Hippocampal formation (tissue), 2 donors: ENCODE results near the gene TH.
A peak's percentile ranks its signal among the peaks of the same experiment; 100 is the strongest.

Experiments used
- DNase-seq, 2 donors: peaks; one replicate each; lab custom pipeline; 2025; lab: John Stamatoyannopoulos, UW

The TH gene

DNA sequence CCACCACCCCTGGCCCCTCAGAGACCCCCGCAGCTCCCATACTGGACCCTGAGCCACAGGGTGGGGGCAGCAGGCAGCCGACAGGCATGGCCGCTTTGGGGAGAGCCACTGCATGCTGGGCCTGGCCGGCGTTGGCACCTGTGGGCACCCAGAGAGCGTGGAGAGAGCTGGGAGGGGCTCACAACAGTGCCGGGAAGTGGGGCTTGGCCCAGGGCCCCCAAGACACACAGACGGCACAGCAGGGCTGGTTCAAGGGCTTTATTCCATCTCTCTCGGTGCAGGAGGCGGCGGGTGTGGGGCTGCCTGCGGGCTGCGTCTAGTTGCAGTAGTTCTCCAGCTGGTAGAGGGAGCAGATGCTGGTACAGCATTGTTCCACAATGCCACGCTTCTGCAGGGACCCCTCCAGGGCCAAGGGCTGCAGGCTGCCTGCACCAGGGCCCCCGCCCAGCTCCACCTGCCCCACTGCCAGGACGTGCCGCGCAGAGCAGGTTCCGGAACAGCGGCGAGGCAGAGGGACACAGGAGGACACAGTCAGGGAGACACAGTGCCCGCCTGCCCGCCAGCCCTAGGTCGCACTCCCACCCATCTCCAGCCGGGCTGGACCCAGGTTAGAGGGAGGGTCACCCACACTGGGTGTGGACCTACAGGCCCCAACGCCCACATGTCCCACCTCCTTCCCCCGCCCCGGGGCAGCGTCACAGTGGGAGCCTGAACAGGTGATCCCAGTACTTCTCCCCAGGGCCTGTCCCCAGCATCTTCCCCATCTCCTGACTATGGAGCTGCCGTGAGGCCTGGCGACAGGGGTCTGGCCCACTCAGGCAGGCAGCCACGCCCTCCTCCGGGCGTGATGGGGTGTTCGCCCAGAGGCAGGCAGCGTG lies 11.8 kb downstream of the TH start:
- DNase-seq = no peak

DNA sequence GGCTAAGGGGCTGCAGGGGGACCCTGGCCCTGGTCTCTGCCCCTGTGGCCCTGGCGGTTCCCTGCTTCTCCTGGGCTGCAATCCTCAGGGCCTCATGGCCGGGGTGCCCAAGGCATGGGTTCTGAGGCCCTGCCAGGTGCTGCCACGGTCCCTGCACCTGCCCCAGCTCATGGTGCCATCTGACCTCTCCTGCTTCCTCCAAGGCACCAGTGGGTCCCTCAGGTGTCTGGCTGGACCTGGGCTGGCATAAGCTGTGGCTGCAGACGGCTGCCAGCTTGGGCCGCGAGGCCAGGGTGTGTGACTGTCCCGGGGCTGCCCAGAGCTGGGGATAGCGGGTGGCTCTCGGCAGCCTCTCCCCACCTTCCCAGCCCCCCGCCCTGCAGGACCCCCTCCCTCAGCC lies 12.6 kb downstream of the TH start:
- no peak for DNase-seq

DNA sequence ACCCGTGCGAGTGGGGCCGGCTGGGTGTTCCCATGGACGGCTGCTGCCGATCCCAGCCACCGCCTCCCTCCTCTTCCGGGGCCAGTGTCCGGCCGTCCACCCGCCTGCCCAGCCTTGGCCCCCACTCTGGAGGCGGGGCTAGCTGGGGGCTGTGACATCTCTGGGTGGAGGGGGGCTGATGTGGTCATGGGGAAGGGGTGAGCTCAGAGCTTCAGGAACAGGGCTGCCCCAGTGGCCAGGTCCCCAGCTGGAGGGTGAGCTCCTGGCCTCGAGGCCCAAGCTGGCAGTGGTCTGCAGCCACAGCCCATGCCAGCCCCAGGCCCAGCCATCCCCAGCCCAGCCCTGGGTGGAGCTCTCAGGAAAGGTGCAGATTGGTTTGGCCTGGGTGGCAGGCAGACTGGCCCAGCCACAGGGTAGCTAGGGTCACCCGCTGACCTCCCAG lies 13.3 kb downstream of the TH start:
- no peak for DNase-seq

DNA sequence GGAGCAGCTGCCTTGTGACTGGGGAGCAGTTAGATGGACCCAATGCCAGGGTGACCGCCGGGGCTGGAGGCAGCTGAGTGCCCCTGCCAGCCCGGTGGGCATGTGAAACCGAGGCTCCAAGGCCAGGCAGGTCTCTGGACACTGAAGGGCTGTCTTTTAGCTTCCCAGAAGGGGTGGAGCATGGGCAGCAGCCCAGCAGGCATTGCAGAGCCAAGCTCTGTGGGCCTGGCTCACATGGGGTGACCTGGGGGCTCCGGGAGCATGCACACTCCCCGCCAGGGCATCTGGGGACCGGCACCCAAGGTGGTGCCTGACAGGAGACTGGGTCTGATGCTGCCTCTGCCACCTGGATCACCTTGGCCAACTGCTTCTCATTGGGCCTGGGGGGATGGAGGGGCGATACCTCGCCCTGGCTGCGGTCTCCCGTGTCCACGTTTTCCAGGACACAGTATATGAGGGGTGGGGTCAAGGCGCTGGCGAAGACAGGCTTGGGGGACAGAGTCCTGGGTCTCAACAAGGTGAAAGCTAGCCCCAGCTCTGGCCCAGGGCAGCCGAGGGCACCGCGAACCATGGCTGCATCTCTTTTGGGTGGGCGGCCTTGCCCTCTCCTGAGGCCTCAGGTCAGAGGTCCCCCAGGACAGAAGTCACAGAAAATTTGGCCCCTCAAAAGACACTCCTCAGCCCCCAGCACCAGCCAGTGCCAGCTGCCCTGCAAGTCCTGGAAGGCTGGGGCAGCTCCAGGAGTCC lies 14.1 kb downstream of the TH start:
- no peak for DNase-seq

DNA sequence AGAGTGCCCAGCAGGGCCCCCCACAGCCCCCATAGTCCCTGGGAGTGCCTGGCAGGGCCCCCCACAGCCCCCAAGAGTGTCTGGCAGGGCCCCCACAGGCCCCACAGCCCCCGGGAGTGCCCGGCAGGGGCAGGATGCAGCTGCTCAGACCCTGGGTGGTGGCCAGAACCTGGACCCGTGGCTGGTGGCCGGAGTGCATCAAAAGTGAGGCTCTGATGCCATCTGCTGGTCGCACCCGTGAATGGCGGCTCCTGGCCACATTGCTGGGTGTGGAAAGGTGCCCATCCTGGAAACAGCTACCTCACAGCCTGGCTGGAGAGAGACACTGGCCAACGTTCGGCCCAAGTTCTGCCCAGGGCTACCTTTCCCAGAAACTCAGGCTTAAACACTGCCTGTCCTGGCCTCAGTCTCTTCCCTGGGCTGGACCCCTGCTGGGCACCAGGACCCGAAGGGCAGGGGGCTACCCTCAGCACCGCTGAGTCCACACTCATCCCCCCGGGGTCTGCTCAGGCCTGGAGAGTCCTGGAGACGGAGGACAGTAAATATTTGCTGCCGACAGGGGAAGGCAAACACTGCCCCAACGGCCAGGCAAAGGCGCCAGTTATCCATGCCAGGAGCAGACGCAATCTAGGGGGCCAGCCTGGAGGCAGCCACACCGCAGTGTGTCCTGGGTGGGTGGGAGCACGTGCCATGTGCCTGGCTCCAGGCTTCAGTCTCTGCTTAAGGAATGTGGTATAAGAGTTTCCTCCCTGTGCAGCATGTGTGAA lies 15.0 kb downstream of the TH start:
- no peak for DNase-seq

DNA sequence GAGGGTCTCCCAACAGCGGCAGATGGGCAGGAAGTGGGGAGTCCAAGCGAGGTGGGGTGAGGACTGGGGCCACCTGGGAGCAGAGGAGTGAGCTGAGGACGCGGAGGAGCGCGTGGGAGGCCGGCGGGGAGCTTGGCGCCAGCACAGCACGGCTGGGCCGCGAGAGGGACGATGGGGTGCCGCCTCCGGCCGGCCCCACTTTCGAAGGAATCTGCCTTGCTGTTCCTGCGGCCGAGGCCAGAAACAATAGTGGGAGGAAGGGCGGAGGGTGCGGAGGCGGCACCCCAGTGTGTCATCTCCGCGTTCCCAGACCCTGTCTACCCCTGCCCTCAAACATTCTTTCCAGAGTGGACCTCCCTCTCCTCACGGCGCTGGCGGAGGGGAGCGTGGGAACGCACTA lies 16.1 kb downstream of the TH start:
- DNase-seq = no peak

DNA sequence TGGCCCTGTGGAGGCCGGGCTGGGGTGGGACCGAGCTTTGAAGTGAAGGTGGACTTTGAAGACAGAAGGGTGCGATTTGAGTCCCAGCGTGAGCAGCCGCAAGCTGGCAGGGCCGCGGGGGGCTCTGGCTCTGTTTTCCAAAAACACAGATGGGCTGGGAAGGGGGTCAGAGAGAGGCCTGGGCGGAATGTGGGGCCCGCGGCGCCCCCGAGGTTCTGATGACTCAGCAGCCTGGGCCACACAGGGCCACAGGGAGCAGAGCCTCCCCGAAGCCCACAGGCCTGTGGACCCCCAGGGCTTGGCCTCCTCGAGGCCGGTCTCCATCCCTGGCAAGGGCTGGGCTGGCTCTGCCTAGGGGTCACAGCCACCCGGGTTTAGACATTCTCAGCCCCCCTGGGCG lies 16.7 kb downstream of the TH start:
- no peak for DNase-seq

DNA sequence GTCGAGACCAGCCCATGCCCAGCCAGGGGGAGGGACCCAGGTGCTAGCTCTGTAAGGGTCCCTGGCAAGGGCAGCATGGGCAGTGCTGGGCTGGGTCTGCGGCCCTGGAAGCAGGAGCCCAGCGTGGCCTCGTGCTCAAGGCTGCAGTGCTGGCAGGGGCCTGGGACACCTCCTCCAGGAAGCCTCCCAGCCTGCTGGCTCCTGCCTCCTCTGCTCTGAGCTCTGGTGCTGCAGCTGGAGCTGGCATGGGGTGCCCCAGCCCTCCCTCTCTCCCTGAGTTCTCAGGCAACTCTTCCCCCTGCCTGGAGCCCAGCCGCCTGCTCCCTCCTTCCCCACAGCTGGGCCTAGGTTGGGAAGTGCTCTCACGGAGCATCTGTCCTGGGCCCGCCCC lies 17.4 kb downstream of the TH start:
- DNase-seq = no peak

DNA sequence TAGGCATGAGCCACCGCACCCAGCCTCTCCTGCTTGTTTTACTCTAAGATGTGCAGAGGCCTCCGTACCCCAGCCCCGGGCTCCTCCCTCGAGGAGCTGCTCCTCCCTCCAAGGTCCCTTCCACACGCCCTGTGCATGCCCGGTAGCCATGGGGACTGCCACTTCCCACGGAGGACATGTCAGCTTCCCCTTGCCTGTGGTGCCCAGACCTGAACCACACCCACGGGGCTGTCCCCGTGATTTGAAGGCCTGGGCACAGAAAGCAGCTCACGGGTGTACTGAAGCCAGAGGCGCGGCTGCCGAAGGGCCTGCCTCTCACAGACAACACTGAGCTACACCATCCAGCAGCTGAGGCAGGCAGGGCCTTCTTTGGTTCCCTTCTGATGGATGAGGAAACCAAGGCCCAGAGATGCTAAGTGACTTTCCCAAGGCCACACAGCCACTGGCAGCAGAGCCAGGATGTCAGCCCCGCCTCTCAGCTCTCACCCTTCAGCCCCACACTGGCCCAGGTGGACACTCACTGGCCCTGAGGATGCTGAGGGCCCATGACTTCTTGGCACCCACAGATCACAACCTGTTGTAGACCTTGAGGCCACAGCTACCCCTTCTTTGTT lies 17.9 kb downstream of the TH start:
- DNase-seq = no peak

DNA sequence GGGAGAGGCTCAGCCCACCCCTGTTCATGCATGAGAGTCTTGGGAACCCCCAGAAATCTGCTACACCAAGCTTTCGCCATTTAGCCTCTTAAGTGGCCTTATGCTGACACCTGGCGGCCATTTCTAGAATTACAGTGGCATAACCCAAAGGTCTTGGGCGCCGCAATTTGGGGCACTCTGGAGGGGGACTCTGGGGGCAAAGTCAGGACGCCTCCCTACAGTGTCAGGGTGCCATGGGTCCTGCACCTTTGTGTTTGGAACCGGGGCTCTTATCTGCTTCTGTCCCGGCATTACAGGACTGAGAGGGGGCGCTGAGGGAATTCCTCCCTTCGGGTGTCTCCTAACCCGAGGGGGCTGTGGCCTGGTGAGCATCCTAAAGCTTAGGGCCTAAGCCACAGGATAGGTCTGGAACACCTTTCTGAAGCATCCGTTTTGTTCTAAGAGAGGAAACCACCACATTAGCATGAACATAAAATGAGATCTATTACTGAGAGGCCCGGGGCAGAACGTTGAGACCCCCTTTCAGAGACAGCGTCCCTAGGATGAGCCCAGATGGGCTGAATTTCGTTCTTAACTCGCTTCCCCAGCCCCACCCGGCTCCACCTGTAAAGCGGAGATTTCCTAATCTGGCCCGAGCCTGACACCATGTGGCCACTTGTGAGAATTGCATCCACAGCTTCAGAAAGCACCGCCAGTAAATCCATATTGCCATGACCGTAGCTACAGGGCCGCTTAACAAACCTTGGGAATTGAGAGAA lies 19.9 kb downstream of the TH start:
- DNase-seq = peak; percentile 45 to 59

DNA sequence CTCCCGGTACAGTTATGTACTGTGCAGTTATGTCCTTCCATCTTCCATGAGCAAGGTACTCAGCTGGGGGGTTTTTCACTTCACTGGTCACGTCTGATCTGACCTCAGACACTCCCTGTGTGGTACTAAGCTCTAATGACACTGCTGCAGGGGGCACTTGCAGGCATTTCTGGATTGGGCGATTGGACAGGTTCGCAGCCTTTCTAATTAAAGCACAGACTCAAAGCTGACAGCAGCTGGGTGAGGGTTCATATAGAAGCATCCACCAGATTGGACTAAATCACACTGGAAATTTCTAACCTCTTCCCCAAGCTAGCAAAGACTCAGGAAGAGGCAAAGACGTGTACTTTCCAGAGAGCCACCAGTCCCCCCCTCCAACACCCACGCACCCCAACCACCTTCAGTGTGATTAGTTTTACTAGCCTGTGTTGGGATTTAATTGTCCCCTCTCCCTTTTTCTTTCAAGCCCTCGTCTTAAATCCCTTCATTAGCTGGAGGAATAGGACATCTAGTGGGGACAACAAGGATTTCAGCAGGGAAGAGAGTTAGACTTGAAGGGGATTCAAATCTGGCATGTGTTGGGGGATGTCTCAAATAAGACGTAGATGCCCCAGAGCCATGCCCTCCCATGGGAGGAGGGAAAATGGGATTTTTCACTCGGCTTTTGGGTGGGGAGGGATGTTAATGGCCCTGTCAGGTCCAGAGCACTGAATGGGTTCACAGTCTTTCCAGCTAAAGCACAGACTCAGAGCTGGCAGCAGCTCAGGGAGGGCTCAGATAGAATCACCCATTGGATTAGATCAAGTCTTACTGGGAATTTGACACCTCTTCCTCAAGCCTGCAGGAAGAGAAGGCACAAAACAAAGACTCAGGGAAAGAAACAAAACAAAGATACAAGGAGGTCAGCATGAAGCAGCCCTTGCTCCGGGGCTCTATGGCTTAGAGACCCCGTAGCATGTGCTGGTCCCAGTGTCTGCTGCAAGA lies 21.5 kb downstream of the TH start:
- DNase-seq = peak in 1 of 2 donors; percentile 25

DNA sequence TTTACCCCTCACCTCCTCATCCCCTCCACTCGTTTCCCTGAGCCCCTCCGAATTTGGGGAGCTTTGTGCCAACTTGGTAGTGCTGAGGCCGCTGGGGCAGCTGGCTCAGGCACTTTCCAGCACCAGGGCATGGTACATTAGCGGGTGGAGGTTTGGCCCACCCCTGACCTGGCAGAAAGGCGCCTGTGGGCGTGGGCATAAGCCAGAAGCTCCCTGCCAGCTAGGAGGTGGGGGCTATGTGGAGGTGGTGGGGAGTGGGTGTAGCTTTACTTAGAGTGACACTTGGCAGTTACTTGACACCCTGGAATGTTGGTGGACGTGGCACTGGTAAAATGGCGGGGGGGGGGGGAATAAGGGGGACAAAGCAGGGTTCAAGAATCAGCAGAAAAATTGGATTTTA lies 22.2 kb downstream of the TH start:
- no peak for DNase-seq

DNA sequence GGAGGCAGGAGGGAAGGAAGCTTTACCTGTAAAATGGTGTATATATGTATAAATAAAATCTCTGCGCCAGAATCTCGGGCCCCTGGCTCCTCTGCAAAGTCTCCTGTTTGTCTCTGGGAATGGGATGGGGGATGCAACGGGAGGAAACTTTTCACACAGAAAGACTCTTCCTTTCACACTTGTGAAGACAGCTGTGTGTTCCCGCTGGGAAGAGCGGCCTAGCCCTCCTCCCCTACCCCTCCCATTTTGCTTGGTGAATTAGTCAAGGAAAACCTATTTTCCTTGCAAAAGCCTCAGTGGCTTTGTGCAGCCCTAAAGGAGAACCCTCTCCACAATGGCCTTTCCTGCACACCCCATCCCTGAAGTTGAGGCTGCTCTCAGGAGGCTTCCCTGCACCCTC lies 23.0 kb downstream of the TH start:
- DNase-seq = no peak

DNA sequence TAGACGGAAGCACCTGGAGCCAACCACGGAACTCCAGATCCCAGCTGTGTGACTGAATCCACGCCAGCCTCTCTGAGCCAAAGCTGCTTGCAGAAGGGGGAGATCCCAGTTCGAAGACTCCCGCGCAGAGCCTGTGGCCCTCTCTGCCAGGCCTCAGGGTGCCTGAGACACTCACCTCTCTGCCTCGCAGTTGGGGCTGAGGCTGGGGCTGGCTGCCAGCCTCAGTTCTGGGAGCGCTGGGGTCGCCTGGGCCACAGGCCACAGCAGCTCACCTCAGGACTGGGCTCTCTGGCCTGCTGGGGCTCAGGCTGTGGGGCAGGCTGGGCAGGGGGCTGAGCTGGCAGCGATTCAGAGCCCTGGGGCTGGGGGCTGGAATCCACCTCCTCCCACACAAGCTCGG lies 24.2 kb downstream of the TH start:
- no peak for DNase-seq

DNA sequence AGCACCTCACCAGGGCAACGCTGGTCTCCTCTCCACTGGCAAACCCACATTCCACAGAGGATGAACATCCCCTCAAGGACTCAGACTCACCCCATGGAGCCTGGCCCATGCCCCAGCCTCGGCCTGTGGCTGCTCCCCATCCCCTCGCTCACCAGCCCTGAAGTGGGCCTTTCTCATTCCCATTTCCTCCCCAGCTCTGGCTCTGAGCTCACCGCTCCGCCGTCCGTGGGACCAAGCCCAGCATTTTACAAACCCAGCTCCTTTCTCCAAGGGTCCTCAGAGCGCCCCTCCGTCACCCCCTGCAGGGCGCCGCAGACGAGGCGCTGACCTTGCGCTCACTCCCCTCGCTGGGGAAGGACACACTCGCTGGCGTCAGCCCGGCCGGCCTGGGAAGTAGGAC lies 25.6 kb downstream of the TH start:
- no peak for DNase-seq

DNA sequence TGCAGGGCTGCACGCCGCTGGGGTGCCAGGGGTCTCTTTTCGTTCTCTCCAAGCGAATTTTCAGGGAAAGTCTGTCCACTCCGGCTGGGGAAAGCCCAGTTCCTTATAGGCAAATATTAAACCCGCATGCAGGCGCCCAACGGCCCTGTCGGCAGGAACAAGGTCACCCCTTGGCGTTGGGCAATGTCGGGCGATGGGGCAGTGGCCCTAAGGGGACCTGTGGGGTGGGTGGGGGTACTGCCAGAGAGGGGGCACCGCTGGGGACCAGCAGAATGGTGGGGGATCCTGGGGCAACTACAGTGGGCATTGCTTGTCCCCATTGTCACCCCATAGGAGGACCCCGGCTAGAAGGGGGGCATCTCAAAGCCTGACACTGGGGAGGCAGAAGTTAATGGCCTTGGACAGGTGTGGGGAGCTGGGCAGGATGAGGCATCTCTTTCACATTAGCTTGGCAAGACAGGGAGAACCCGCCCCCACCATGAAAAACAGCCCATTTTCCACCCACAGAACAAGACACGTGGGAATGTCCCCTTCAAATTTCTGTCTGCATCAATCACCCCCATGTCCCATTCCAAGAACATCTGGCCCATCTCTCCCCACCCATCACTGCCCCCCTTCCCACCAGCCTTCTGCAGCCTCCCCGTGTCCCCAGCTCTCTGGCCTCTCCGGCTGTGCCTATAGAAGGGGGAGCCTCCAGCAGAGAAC lies 26.9 kb downstream of the TH start:
- DNase-seq = no peak

DNA sequence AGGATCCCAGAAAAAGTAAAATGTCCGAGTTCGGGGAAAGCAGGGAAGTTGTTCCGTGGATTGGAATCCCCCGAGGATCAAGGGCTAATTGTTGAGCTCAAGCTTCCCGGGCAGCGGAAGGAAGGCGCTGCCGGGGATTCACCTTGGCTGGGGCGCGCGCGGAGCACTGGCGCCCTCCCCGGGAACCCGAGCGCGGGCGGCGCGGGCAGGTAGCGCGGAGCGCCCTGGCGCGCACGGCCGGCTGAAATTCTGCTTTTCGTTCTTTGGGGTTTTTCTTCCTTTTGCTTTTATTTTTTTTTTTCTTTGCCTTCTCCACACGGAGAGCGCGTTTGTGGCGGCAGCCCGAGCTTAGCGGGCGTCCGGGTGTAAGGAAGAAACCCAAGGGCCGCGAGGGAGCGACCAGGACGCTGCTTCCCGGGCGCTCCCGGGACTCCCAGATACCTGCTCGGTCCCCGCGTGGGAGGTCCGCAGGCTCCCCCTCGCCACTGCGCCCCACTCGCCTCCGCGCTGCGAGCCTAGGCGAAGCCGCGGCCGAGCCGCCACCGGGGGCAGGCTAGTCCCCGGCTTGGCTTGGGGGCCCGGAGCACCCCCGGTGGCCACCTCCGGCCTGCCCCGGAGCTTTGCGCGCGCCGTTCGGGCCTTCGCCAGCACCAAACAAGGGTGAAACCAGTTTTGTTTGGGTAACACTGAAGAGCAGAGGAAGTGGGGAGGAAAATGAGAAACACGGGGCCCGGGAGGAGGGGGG lies 27.6 kb downstream of the TH start:
- no peak for DNase-seq

DNA sequence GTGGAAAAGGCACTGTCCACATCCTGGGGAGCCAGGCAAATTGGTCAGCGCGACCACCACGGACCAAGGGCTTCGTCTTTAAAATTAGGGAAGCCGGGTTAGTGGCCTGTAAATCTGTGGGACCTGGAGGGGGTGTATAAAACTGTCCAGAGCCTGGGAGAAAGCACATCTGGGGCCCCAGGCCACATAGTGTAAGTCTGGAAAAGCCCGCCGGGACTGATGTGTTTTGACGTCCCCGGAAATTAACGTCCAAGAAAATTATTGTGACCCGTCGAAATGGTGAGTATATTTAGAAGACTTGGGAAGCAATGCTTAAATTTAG lies 28.2 kb downstream of the TH start:
- no peak for DNase-seq

DNA sequence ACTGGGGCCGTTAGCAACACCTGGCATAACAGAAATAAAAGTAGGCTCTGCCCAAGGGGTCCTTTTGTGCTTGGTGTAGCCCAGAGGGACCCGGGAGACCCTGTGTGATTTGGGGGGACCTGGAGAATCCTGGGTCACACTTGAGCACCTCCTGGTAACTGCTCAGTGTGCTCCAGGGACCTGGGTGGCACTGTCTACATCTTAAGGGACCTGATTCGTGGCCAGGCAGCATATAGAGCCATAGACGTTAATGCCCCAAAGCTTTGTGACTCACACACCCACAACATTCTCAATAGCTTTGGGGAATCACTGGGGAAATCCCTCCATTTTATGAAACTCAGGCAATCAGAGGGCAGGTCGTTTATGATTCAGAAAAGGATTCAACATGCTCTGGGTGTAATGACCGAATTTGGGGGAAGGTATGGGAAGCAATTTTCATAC lies 28.8 kb downstream of the TH start:
- DNase-seq = no peak
